HepG2 (cell line): ENCODE results near the gene CDC34. TPM values are rescaled to one million over a fixed set of nuclear protein-coding genes. Genes with fewer than 3 reads are reported as not detected.

ENCODE experiments used
- CC2D1A ChIP-seq: sonication (generic); formaldehyde crosslinking; IDR thresholded peaks from 2 replicates; pipeline ENCODE4 v1.8.1; 2023; ENCODE audit warnings: mild to moderate bottlenecking, missing genetic modification reagents
- CENPT ChIP-seq: sonication (generic); formaldehyde crosslinking; IDR thresholded peaks from 2 replicates; pipeline ENCODE4 v1.8.0; 2022; ENCODE audit warnings: low read depth, mild to moderate bottlenecking, moderate library complexity, missing genetic modification reagents
- CREM ChIP-seq, 2 experiments: sonication (generic) in 1 of 2; formaldehyde crosslinking in 1 of 2; IDR thresholded peaks; 2 replicates each; pipeline versions ENCODE4 v1.4.0 to v1.6.1; 2016 to 2020; ENCODE audit warnings: antibody characterized with exemption in 1 of 2, mild to moderate bottlenecking in 1 of 2, missing genetic modification reagents in 1 of 2
- PBX3 ChIP-seq: sonication (generic); formaldehyde crosslinking; IDR thresholded peaks from 2 replicates; pipeline ENCODE4 v1.8.1; 2023; ENCODE audit warnings: missing genetic modification reagents, inconsistent platforms, borderline replicate concordance
- SRY ChIP-seq: sonication (generic); formaldehyde crosslinking; IDR thresholded peaks from 2 replicates; pipeline ENCODE4 v1.8.0; 2022; ENCODE audit warnings: mild to moderate bottlenecking, missing genetic modification reagents
- ZFY ChIP-seq: sonication (generic); formaldehyde crosslinking; IDR thresholded peaks from 2 replicates; pipeline ENCODE4 v1.4.0; 2020; ENCODE audit warnings: missing genetic modification reagents
- ZNF501 ChIP-seq: sonication (generic); formaldehyde crosslinking; IDR thresholded peaks from 2 replicates; pipeline ENCODE4 v1.5.1; 2020; ENCODE audit warnings: mild to moderate bottlenecking, moderate library complexity, missing genetic modification reagents
- ZNF770 ChIP-seq: sonication (generic); formaldehyde crosslinking; IDR thresholded peaks from 2 replicates; pipeline ENCODE4 v1.5.0; 2020; ENCODE audit warnings: mild to moderate bottlenecking, missing genetic modification reagents
- polyA plus RNA-seq, 8 experiments: library from polyadenylated mRNA; depleted of rRNA in 3 of 8; stranded (reverse) in 7 of 8; unstranded in 1 of 8; fragments of >200 nt; fragmentation: Illumina TruSeq in 4 of 8; extraction: Trizol in 4 of 8; gene quantifications; 2 replicates each; pipeline versions ENCODE4 v1.2.1 to v1.2.3, GENCODE V29; 2011 to 2016; ENCODE audit warnings: low read depth in 4 of 8, missing spikeins in 1 of 8, mixed read lengths in 1 of 8; ENCODE audit not compliant: insufficient read depth in 1 of 8
- total RNA-seq, 5 experiments: library from RNA; depleted of rRNA; stranded (reverse); fragments of >200 nt; fragmentation: Illumina TruSeq; extraction: Trizol; gene quantifications; 2 replicates each; pipeline ENCODE4 v1.2.3, GENCODE V29; 2016; ENCODE audit warnings: low read depth in 1 of 5
- TF ChIP-seq, protein P1 (sequence below): sonication (generic); formaldehyde crosslinking; IDR thresholded peaks from 2 replicates; pipeline ENCODE4 v1.4.0; 2020; ENCODE audit warnings: low read depth, missing genetic modification reagents
- TF ChIP-seq, protein P2 (sequence below): sonication (generic); formaldehyde crosslinking; IDR thresholded peaks from 2 replicates; pipeline ENCODE4 v1.9.0; 2021; ENCODE audit warnings: missing genetic modification reagents, borderline replicate concordance
- TF ChIP-seq, protein P3 (sequence below): IDR thresholded peaks from 2 replicates; pipeline ENCODE4 v1.6.1; 2016; ENCODE audit warnings: missing compliant biosample characterization, missing genetic modification reagents, borderline replicate concordance
- TF ChIP-seq, protein P4 (sequence below): sonication (generic); formaldehyde crosslinking; conservative IDR thresholded peaks from 2 replicates; pipeline ENCODE4 v1.4.0; 2020; ENCODE audit warnings: missing genetic modification reagents

Gene CDC34
- total and polyA plus RNA-seq, 2 of the 13 experiments (the other 11 are each of a cell fraction or from before 2014, with no cell fraction given), result 138 to 150 TPM

GRCh38 chr19:591099-591958 lies 59.8 kb downstream of the CDC34 start (continued):
- peak; percentile 89 for TF ChIP-seq PBX3 (CRISPR knock-in tag)
- TF ChIP-seq, protein P1, sequence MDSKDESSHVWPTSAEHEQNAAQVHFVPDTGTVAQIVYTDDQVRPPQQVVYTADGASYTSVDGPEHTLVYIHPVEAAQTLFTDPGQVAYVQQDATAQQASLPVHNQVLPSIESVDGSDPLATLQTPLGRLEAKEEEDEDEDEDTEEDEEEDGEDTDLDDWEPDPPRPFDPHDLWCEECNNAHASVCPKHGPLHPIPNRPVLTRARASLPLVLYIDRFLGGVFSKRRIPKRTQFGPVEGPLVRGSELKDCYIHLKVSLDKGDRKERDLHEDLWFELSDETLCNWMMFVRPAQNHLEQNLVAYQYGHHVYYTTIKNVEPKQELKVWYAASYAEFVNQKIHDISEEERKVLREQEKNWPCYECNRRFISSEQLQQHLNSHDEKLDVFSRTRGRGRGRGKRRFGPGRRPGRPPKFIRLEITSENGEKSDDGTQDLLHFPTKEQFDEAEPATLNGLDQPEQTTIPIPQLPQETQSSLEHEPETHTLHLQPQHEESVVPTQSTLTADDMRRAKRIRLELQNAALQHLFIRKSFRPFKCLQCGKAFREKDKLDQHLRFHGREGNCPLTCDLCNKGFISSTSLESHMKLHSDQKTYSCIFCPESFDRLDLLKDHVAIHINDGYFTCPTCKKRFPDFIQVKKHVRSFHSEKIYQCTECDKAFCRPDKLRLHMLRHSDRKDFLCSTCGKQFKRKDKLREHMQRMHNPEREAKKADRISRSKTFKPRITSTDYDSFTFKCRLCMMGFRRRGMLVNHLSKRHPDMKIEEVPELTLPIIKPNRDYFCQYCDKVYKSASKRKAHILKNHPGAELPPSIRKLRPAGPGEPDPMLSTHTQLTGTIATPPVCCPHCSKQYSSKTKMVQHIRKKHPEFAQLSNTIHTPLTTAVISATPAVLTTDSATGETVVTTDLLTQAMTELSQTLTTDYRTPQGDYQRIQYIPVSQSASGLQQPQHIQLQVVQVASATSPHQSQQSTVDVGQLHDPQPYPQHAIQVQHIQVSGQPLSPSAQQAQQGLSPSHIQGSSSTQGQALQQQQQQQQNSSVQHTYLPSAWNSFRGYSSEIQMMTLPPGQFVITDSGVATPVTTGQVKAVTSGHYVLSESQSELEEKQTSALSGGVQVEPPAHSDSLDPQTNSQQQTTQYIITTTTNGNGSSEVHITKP (CRISPR knock-in tag), result no peak
- TF ChIP-seq, protein P2, sequence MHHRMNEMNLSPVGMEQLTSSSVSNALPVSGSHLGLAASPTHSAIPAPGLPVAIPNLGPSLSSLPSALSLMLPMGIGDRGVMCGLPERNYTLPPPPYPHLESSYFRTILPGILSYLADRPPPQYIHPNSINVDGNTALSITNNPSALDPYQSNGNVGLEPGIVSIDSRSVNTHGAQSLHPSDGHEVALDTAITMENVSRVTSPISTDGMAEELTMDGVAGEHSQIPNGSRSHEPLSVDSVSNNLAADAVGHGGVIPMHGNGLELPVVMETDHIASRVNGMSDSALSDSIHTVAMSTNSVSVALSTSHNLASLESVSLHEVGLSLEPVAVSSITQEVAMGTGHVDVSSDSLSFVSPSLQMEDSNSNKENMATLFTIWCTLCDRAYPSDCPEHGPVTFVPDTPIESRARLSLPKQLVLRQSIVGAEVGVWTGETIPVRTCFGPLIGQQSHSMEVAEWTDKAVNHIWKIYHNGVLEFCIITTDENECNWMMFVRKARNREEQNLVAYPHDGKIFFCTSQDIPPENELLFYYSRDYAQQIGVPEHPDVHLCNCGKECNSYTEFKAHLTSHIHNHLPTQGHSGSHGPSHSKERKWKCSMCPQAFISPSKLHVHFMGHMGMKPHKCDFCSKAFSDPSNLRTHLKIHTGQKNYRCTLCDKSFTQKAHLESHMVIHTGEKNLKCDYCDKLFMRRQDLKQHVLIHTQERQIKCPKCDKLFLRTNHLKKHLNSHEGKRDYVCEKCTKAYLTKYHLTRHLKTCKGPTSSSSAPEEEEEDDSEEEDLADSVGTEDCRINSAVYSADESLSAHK (CRISPR knock-in tag), result no peak
- no peak for TF ChIP-seq CENPT
- TF ChIP-seq, protein P3, sequence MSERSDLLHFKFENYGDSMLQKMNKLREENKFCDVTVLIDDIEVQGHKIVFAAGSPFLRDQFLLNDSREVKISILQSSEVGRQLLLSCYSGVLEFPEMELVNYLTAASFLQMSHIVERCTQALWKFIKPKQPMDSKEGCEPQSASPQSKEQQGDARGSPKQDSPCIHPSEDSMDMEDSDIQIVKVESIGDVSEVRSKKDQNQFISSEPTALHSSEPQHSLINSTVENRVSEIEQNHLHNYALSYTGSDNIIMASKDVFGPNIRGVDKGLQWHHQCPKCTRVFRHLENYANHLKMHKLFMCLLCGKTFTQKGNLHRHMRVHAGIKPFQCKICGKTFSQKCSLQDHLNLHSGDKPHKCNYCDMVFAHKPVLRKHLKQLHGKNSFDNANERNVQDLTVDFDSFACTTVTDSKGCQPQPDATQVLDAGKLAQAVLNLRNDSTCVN, result peak; percentile 85; the same call in 1 of the 2 replicates
- TF ChIP-seq ZNF501 (CRISPR knock-in tag), result peak; percentile 37; the same call in 1 of the 2 replicates
- no peak for TF ChIP-seq CC2D1A (CRISPR knock-in tag)
- TF ChIP-seq, protein P4, sequence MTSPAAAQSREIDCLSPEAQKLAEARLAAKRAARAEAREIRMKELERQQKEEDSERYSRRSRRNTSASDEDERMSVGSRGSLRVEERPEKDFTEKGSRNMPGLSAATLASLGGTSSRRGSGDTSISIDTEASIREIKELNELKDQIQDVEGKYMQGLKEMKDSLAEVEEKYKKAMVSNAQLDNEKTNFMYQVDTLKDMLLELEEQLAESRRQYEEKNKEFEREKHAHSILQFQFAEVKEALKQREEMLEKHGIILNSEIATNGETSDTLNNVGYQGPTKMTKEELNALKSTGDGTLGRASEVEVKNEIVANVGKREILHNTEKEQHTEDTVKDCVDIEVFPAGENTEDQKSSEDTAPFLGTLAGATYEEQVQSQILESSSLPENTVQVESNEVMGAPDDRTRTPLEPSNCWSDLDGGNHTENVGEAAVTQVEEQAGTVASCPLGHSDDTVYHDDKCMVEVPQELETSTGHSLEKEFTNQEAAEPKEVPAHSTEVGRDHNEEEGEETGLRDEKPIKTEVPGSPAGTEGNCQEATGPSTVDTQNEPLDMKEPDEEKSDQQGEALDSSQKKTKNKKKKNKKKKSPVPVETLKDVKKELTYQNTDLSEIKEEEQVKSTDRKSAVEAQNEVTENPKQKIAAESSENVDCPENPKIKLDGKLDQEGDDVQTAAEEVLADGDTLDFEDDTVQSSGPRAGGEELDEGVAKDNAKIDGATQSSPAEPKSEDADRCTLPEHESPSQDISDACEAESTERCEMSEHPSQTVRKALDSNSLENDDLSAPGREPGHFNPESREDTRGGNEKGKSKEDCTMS (CRISPR knock-in tag), result no peak
- TF ChIP-seq ZNF770, result 0 out of 2 replicates have a peak, but pooled peaks have one; percentile 27
- peak; percentile 94 for TF ChIP-seq SRY (CRISPR knock-in tag)
- TF ChIP-seq CREM (IDR thresholded peaks at IDR 0.05), result no peak
- TF ChIP-seq CREM (CRISPR knock-in tag; IDR thresholded peaks at IDR 0.05), result no peak
- TF ChIP-seq ZFY (CRISPR knock-in tag), result no peak
